ENCODE data around the gene AQP12B.

AQP12B gene

DNA sequence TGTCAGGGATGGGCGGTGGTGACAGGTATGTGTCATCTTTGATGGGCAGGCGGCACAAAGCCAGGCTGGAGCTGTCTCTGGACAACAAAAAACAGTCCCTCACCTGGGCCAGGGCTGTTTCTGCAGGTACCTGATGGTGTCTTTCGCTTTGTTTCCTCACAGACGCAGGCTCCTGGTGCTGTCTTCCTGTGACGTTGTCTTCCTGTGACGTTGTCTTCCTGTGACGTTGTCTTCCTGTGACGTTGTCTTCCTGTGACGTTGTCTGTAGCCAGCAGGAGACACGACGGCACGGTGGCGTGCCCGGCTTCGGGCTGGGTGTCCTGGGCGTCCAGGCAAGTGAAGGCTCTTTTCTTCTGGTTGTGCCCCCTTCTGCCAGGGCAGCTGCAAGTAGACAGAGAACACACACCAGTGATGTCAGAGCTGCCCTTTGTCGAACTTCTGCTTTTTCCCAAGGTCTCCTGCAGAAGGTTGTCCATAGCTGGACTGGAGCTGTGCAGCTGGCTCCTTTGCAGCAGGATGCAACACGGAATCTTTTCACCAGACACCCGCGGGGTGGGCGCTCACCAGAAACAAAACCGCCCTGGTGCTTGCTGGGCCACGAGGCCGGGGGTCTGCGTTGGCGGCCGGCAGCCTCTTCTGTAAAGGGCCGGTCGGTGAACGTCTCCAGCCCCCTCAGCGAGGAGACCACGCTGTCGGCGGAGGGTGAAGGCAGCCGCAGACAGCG lies 36.3 kb downstream of the AQP12B start:
- TF ChIP-seq, protein P1, sequence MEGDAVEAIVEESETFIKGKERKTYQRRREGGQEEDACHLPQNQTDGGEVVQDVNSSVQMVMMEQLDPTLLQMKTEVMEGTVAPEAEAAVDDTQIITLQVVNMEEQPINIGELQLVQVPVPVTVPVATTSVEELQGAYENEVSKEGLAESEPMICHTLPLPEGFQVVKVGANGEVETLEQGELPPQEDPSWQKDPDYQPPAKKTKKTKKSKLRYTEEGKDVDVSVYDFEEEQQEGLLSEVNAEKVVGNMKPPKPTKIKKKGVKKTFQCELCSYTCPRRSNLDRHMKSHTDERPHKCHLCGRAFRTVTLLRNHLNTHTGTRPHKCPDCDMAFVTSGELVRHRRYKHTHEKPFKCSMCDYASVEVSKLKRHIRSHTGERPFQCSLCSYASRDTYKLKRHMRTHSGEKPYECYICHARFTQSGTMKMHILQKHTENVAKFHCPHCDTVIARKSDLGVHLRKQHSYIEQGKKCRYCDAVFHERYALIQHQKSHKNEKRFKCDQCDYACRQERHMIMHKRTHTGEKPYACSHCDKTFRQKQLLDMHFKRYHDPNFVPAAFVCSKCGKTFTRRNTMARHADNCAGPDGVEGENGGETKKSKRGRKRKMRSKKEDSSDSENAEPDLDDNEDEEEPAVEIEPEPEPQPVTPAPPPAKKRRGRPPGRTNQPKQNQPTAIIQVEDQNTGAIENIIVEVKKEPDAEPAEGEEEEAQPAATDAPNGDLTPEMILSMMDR (IDR thresholded peaks at IDR 0.05; ENCODE audit: low read depth, low read length), result no peak
- in situ Hi-C loops (cut with HindIII; ENCODE audit: low sequenced_read_pairs), result no loop called here
- H3K4me3 ChIP-seq (ENCODE audit: low read depth, low read length), result no peak overlapping the region
- DNase-seq (ENCODE audit: low read depth, low spot score), result no peak

DNA sequence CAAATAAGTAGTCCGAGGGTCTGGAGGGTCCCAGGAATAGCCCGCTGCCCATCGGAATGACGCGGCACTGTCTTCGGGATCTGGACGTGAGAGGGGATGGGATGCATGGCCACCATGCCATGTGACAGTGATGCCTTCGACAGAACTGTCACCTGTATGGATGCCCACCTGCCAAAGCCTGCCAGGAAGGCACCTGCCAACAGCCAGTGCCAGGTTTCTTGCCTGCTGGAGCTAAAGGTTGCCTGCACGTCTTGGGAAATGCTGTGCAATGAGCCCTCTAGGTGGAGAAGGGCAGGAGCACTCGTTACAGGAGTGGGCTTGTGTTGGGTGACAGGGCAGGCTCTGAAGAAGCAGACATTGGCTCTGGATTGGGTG lies 36.9 kb downstream of the AQP12B start:
- no peak overlapping the region for H3K4me3 ChIP-seq (ENCODE audit: low read depth, low read length)
- TF ChIP-seq, protein P1 (IDR thresholded peaks at IDR 0.05; ENCODE audit: low read depth, low read length), result no peak
- no peak for DNase-seq (ENCODE audit: low read depth, low spot score)
- in situ Hi-C loops (cut with HindIII; ENCODE audit: low sequenced_read_pairs), result no loop called here

DNA sequence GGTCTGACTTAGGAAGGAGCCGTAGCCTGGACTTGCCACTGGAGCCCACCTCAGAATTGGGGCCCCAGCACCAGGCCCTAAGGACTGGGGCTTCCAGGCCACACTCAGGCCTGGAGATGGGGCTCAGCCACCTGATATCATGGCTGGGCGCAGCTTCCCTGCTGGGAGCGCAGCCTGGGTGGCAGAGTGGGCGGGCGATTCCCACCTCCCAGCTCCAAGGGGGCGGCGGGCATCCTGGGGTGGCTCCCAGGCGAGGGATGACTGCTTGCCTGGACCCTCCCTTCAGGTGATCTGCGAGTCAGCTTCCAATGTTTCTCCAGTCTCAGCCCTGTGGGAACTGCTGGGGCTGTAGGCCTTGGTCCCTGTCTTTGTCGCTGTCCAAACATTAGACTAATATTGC lies 37.3 kb downstream of the AQP12B start:
- H3K4me3 ChIP-seq (ENCODE audit: low read depth, low read length), result no peak overlapping the region
- in situ Hi-C loops (cut with HindIII; ENCODE audit: low sequenced_read_pairs), result no loop called here
- TF ChIP-seq, protein P1 (IDR thresholded peaks at IDR 0.05; ENCODE audit: low read depth, low read length), result no peak
- no peak for DNase-seq (ENCODE audit: low read depth, low spot score)

DNA sequence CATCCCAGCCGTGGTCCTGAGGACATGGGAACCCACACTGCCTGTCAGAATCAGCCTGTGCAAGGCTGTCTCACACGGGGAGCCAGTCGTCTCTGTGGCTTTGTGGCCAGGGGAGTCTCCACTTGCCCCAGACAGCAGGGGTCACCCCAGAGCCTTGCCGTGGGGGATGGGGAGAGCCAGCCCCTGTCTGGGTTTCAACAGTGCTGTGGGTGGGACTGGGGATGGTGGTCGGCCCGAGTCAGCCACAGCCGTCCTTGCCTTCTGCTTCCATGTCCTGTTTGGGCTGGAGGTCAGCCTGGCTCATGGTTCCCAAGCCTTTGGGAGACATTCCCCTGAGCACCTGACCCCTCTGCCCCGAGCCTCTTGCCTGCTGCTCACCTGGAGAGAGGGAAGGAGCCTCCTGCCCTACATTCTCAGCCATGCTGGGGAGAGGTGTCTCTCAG lies 37.8 kb downstream of the AQP12B start:
- TF ChIP-seq, protein P1 (IDR thresholded peaks at IDR 0.05; ENCODE audit: low read depth, low read length), result no peak
- in situ Hi-C loops (cut with HindIII; ENCODE audit: low sequenced_read_pairs), result no loop called here
- no peak overlapping the region for H3K4me3 ChIP-seq (ENCODE audit: low read depth, low read length)
- no peak for DNase-seq (ENCODE audit: low read depth, low spot score)

DNA sequence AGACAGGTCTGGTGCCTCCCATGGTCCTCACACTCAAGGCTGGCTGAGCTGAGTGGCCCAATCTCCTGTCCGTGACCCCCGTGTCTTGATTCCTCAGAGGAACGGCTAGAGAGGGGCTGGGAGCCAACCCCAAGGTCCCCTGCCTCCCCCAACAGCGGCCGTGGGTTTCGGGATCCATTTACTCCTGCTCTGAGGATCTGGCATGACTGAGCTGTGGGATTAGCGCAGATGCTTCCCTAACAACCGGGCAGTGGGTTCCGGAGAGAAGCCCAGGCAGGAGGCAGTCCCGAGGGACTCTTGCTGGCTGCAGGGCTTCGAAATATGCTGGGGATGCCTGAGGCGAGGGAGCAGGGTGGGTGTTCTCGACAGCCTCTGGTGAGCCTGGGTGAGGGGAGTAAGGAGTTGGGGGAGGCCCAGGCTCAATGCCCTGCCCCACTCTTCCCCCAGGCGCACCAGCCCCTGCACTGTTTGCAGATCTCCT lies 38.5 kb downstream of the AQP12B start:
- in situ Hi-C loops (cut with HindIII; ENCODE audit: low sequenced_read_pairs), result no loop called here
- DNase-seq (ENCODE audit: low read depth, low spot score), result no peak

DNA sequence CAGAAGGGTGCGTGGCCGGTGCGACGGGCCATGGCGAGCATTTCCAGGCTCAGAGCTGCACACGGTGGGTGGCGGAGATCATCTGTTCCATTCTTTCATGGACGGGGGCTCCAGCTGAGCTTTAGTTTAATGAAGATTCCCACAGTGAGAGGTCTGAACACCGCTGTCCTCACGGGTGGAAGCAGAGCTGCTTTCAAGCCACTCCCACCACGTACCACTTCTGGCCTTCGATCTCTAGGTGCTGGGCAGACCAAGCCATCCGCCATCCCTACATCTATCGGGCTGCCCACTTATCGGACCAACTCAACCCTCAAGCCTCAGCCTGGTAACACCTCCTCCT lies 38.9 kb downstream of the AQP12B start:
- TF ChIP-seq, protein P1 (IDR thresholded peaks at IDR 0.05; ENCODE audit: low read depth, low read length), result no peak
- in situ Hi-C loops (cut with HindIII; ENCODE audit: low sequenced_read_pairs), result no loop called here
- no peak for DNase-seq (ENCODE audit: low read depth, low spot score)
- H3K4me3 ChIP-seq (ENCODE audit: low read depth, low read length), result no peak overlapping the region

More for the DNA sequence above, 38.5 kb downstream of the AQP12B start:
- H3K4me3 ChIP-seq (ENCODE audit: low read depth, low read length), result no peak overlapping the region
- TF ChIP-seq, protein P1 (IDR thresholded peaks at IDR 0.05; ENCODE audit: low read depth, low read length), result no peak

All from astrocyte of the spinal cord (primary cell).